DMS 273 (cell line): ENCODE data around the gene AREG.

Source experiments
- DNase-seq: peaks from one replicate; lab custom pipeline; 2025; ENCODE audit not compliant: unreplicated experiment; lab: John Stamatoyannopoulos, UW

Gene AREG

DNA sequence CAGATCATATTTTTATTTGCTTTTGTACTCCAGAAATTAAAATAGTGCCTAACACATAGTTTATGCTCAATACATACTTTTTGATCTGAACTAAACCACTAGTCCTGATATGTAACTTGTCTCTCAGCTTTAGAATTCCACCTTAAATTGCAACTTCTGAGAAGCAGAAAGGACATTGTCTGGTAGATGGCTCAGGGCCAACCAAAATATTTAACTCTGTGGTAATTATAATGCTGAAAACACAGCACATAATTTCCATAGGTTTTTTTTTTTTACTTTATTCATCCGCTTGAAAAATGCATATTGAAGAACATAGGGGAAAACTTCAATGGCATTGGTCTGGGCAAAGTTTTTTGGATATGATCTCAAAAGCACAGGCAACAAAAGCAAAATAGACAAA lies 59.3 kb downstream of the AREG start:
- no peak for DNase-seq
